Urothelium cell line (cell line): ENCODE results near the gene CELF2.

Experiments
- DNase-seq: peaks from one replicate; pipeline ENCODE4 v3.0.0; 2011; ENCODE audit warnings: low spot score, mixed read lengths
- FAIRE-seq: peaks from 2 replicates; lab custom pipeline; 2011; peaks lifted over from hg19 to GRCh38; lab: Jason Lieb, UNC

Gene CELF2

GRCh38 chr10:11191190-11191589, 173.5 kb downstream of the CELF2 start:
- no peak for DNase-seq
- FAIRE-seq, result no peak

GRCh38 chr10:11191678-11192077, 174.0 kb downstream of the CELF2 start:
- FAIRE-seq (no peak), DNase-seq (no peak)

GRCh38 chr10:11192304-11193000, 174.8 kb downstream of the CELF2 start:
- no peak for FAIRE-seq
- DNase-seq, result no peak

- FAIRE-seq (no peak), DNase-seq (no peak)
Measured at GRCh38 chr10:11193001-11193551, 175.4 kb downstream of the CELF2 start.

- FAIRE-seq (no peak), DNase-seq (no peak)
Measured at GRCh38 chr10:11194859-11195586, 177.4 kb downstream of the CELF2 start.

GRCh38 chr10:11195623-11196022, 178.0 kb downstream of the CELF2 start:
- FAIRE-seq (no peak), DNase-seq (no peak)

- FAIRE-seq (no peak), DNase-seq (no peak)
Measured at GRCh38 chr10:11197266-11197712, 179.6 kb downstream of the CELF2 start.

GRCh38 chr10:11197878-11198277, 180.2 kb downstream of the CELF2 start:
- DNase-seq (no peak), FAIRE-seq (no peak)

GRCh38 chr10:11201911-11202310, 184.2 kb downstream of the CELF2 start:
- FAIRE-seq (no peak), DNase-seq (no peak)

GRCh38 chr10:11204351-11204942, 186.8 kb downstream of the CELF2 start:
- FAIRE-seq, result no peak
- no peak for DNase-seq

- no peak for FAIRE-seq
- DNase-seq, result no peak
Measured at GRCh38 chr10:11205030-11205772, 187.5 kb downstream of the CELF2 start.

- no peak for FAIRE-seq
Measured at GRCh38 chr10:11206676-11207559, 189.2 kb downstream of the CELF2 start.

GRCh38 chr10:11207560-11207844, 189.8 kb downstream of the CELF2 start:
- DNase-seq (no peak), FAIRE-seq (no peak)

More at GRCh38 chr10:11206676-11207559, 189.2 kb downstream of the CELF2 start:
- DNase-seq, result no peak

GRCh38 chr10:11208243-11208642, 190.6 kb downstream of the CELF2 start:
- DNase-seq (no peak), FAIRE-seq (no peak)

GRCh38 chr10:11208908-11209829, 191.5 kb downstream of the CELF2 start:
- FAIRE-seq (no peak), DNase-seq (no peak)

- no peak for FAIRE-seq
- no peak for DNase-seq
Measured at GRCh38 chr10:11209830-11210181, 192.1 kb downstream of the CELF2 start.

- DNase-seq (no peak), FAIRE-seq (no peak)
Measured at GRCh38 chr10:11210211-11210922, 192.7 kb downstream of the CELF2 start.

- DNase-seq (no peak), FAIRE-seq (no peak)
Measured at GRCh38 chr10:11212288-11213085, 194.8 kb downstream of the CELF2 start.
